Fibroblast of lung (primary cell): ENCODE data around the gene DNAH10.

Source experiments
- EZH2 ChIP-seq: IDR thresholded peaks from 2 replicates; pipeline ENCODE4 v1.5.1; 2012; ENCODE audit warnings: low read length, control low read depth, mild to moderate bottlenecking; ENCODE audit errors: missing control alignments
- TF ChIP-seq, protein P1 (sequence below), 2 donors: IDR thresholded peaks in 1 of 2; conservative IDR thresholded peaks in 1 of 2; 1 replicate in 1 of 2; 2 replicates in 1 of 2; pipeline ENCODE4 v1.5.1; 2011 to 2012; ENCODE audit warnings: low read length in 2 of 2, control low read depth in 1 of 2, inconsistent platforms in 1 of 2, low read depth in 1 of 2, mild to moderate bottlenecking in 1 of 2

DNA sequence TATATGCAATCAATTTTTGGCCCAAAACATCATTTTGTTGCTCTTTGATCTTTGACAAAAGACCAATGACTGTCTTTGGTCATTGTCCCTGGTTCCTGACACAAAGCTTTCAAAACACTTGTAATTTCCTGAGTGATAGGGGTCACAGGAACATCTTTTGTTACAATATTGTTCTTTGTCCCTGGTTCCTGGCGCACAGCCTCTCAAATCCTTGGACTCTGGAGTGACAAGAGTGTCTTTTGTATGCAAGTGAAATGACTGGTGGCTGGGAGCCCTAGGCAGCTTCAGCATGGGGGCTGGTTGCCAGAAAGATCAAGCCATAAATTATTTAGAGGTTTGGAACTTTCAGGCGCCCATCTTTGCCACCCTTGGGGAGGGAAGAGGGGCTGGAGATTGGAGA is 53.9 kb downstream of the DNAH10 start:
- no peak for TF ChIP-seq EZH2
- TF ChIP-seq, protein P1, sequence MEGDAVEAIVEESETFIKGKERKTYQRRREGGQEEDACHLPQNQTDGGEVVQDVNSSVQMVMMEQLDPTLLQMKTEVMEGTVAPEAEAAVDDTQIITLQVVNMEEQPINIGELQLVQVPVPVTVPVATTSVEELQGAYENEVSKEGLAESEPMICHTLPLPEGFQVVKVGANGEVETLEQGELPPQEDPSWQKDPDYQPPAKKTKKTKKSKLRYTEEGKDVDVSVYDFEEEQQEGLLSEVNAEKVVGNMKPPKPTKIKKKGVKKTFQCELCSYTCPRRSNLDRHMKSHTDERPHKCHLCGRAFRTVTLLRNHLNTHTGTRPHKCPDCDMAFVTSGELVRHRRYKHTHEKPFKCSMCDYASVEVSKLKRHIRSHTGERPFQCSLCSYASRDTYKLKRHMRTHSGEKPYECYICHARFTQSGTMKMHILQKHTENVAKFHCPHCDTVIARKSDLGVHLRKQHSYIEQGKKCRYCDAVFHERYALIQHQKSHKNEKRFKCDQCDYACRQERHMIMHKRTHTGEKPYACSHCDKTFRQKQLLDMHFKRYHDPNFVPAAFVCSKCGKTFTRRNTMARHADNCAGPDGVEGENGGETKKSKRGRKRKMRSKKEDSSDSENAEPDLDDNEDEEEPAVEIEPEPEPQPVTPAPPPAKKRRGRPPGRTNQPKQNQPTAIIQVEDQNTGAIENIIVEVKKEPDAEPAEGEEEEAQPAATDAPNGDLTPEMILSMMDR (conservative IDR thresholded peaks at IDR 0.05 in 1 of 2, IDR thresholded peaks at IDR 0.05 in 1 of 2; ENCODE audit: low read depth in 1 of 2, low read length in 2 of 2): no peak
